Transverse colon (tissue), 4 donors: Measurements from ENCODE around the gene NETO2. TPM values are rescaled to one million over a fixed set of nuclear protein-coding genes. Genes with fewer than 3 reads are reported as not detected.
"Not testable (repeated sequence)": the region's sequence is repeated elsewhere in the genome, so short reads cannot be mapped to it uniquely, and the experiment has no call there.

Experiments used
- DNase-seq: peaks from one replicate; pipeline ENCODE4 v3.0.0-alpha.2; 2019
- H3K27ac ChIP-seq, 4 donors: fragments of 200-600 bp; sonication (generic); 2 replicates each; pipeline ENCODE4 v1.5.1; 2016 to 2018; ENCODE audit warnings: inconsistent platforms in 4 of 4
- H3K27me3 ChIP-seq: fragments of 200-600 bp; sonication (generic); 2 replicates; pipeline ENCODE4 v1.5.1; 2017; ENCODE audit warnings: inconsistent platforms
- H3K36me3 ChIP-seq, 4 donors: fragments of 200-600 bp; sonication (generic); 2 replicates each; pipeline ENCODE4 v1.5.1; 2017 to 2019; ENCODE audit warnings: inconsistent platforms in 4 of 4
- H3K4me1 ChIP-seq, 4 donors: fragments of 200-600 bp; sonication (generic); 2 replicates each; pipeline ENCODE4 v1.5.1; 2017 to 2020; ENCODE audit warnings: inconsistent platforms in 4 of 4
- H3K4me3 ChIP-seq, 4 donors: fragments of 200-600 bp; sonication (generic); 1 replicate in 1 of 4; 2 replicates in 3 of 4; pipeline versions ENCODE4 v1.5.1 to v1.6.1; 2017 to 2019; ENCODE audit warnings: inconsistent platforms in 4 of 4
- H3K9me3 ChIP-seq, 2 donors: fragments of 200-600 bp; sonication (generic); 2 replicates each; pipeline ENCODE4 v1.5.1; 2017 to 2019; ENCODE audit warnings: inconsistent platforms in 2 of 2
- CTCF ChIP-seq, 5 experiments: fragments of 200-600 bp in 3 of 5; fragments of 450-650 bp in 2 of 5; sonication (generic) in 3 of 5; IDR thresholded peaks; 1 replicate in 2 of 5; 2 replicates in 3 of 5; pipeline ENCODE4 v1.5.1; 2016 to 2017; ENCODE audit warnings: antibody characterized with exemption in 5 of 5, inconsistent platforms in 3 of 5, mild to moderate bottlenecking in 2 of 5, moderate library complexity in 1 of 5
- EP300 ChIP-seq: sonication (generic); formaldehyde crosslinking; IDR thresholded peaks from one replicate; pipeline ENCODE4 v1.6.1; 2017; ENCODE audit warnings: antibody characterized with exemption, low read depth
- POLR2A ChIP-seq: fragments of 450-650 bp; IDR thresholded peaks from one replicate; pipeline ENCODE4 v1.6.1; 2016; ENCODE audit warnings: antibody characterized with exemption, mild to moderate bottlenecking, moderate library complexity
- POLR2AphosphoS5 ChIP-seq, 3 donors: sonication (generic); formaldehyde crosslinking; IDR thresholded peaks; one replicate each; pipeline ENCODE4 v1.6.1; 2016; ENCODE audit warnings: antibody characterized with exemption in 3 of 3
- WGBS, 2 donors: methylation state at CpG; one replicate each; pipeline ENCODE4 v1.1.5; 2018; ENCODE audit warnings: low coverage in 1 of 2; 5-methylcytosine and 5-hydroxymethylcytosine counted together
- in situ Hi-C, 4 donors: fragments of 200-750 bp; cut with MboI; loops; one replicate each; pipeline versions ENCODE4 v1.15.0 to v1.15.1; 2017; ENCODE audit warnings: low sequenced_read_pairs in 3 of 4, low pct_ligation_motif_present in 1 of 4, low pct_unique_long_range_greater_than_20kb in 1 of 4
- intact Hi-C: fragments of 100-400 bp; cut with DNase I; formaldehyde crosslinking; loops from one replicate; pipeline ENCODE4 v1.15.1; 2023; ENCODE audit warnings: low total_unique reads
- total RNA-seq, 4 donors: library from RNA; depleted of rRNA; stranded (reverse); fragments of >200 nt; gene quantifications; one replicate each; pipeline ENCODE4 v1.1.0, GENCODE V29; 2016

Gene NETO2
- total RNA-seq, 4 donors from 2014 or later, result 5.0 to 31.7 (median 15.9) TPM

- TF ChIP-seq EP300 (no peak), POLR2A (no peak), POLR2AphosphoS5 (IDR thresholded peaks at IDR 0.05) (no peak), CTCF (IDR thresholded peaks at IDR 0.05) (no peak)
- H3K27ac ChIP-seq, result no peak overlapping the region
- WGBS, 2 donors, result 78 to 85% methylated on average over 2 to 4 of the region's 4 CpGs
- peaks cover 0 to 17% (median 8%) of the 10 kb centered on the region in 4 donors for H3K4me1 ChIP-seq
- DNase-seq, result no peak
- intact Hi-C loops, result no loop called here
- in situ Hi-C loops, result no loop called here
- H3K27me3 ChIP-seq, result no peaks in the 10 kb centered on the region
- no peaks in the 10 kb centered on the region for H3K9me3 ChIP-seq
- no peak overlapping the region for H3K4me3 ChIP-seq
- H3K36me3 ChIP-seq, result no peaks in the 10 kb centered on the region
Observed at GRCh38 chr16:47056688-47057629, 86.8 kb downstream of the NETO2 start.

GRCh38 chr16:47056061-47056460, 87.7 kb downstream of the NETO2 start:
- intact Hi-C loops, H3K4me3 ChIP-seq, in situ Hi-C loops, DNase-seq, H3K9me3 ChIP-seq, H3K27ac ChIP-seq, H3K27me3 ChIP-seq, H3K36me3 ChIP-seq: not testable (repeated sequence)
- 87 to 95% methylated on average over 7 to 14 of the region's 14 CpGs for WGBS, 2 donors
- H3K4me1 ChIP-seq, result peaks cover 0 to 17% (median 8%) of the 10 kb centered on the region in 4 donors

GRCh38 chr16:47055136-47055885, 88.4 kb downstream of the NETO2 start:
- no peaks in the 10 kb centered on the region for H3K36me3 ChIP-seq
- intact Hi-C loops (no loop called here), in situ Hi-C loops (no loop called here)
- H3K4me1 ChIP-seq, result peaks cover 0 to 17% (median 8%) of the 10 kb centered on the region in 4 donors
- no peak for TF ChIP-seq EP300
- TF ChIP-seq CTCF (IDR thresholded peaks at IDR 0.05), result no peak
- TF ChIP-seq POLR2A, result no peak
- TF ChIP-seq POLR2AphosphoS5 (IDR thresholded peaks at IDR 0.05), result no peak
- no peaks in the 10 kb centered on the region for H3K9me3 ChIP-seq
- no peak overlapping the region for H3K27ac ChIP-seq
- 85% methylated on average over 19 of the region's 26 CpGs; no CpG with 5 or more reads in 1 of the 2 donors for WGBS, 2 donors
- no peak for DNase-seq
- no peaks in the 10 kb centered on the region for H3K27me3 ChIP-seq
- no peak overlapping the region for H3K4me3 ChIP-seq

- Histone ChIP-seq H3K36me3 (no peaks in the 10 kb centered on the region), H3K4me1 (peaks cover 0 to 15% (median 7%) of the 10 kb centered on the region in 4 donors), H3K4me3 (no peak overlapping the region), H3K27me3 (no peaks in the 10 kb centered on the region), H3K9me3 (no peaks in the 10 kb centered on the region), H3K27ac (no peak overlapping the region)
- 93% methylated on average over 4 to 7 of the region's 7 CpGs for WGBS, 2 donors
- DNase-seq, result no peak
- no peak for TF ChIP-seq EP300
- TF ChIP-seq POLR2A, result no peak
- no peak for TF ChIP-seq CTCF (IDR thresholded peaks at IDR 0.05)
- no peak for TF ChIP-seq POLR2AphosphoS5 (IDR thresholded peaks at IDR 0.05)
- in situ Hi-C loops, result no loop called here
- intact Hi-C loops, result no loop called here
Observed at GRCh38 chr16:47054306-47054705, 89.4 kb downstream of the NETO2 start.
